GM12878 (cell line): Measurements from ENCODE around the gene CALHM2. TPM values are rescaled to one million over a fixed set of nuclear protein-coding genes. Genes with fewer than 3 reads are reported as not detected.

Source experiments
- ATAC-seq: fragments of 200-7000 bp; cut with Tn5 transposase; 3 replicates; pipeline ENCODE4 v1.9.1; 2020; ENCODE audit warnings: mild to moderate bottlenecking, moderate library complexity
- BruUV-seq: library from RNA; stranded (reverse); fragments of 400-500 nt; replicated peaks from 2 replicates; lab custom pipeline; 2021; lab: Mats Ljungman, UMichigan
- CTCF ChIA-PET: fragments of 300-600 bp; sonication (Branson Sonifier 250); formaldehyde crosslinking; extraction: SDS; loops from one replicate; lab custom pipeline; 2021; ENCODE audit warnings: inconsistent platforms; lab: Yijun Ruan, JAX
- POLR2A ChIA-PET: fragments of 350-600 bp; formaldehyde crosslinking; extraction: SDS; loops from one replicate; lab custom pipeline; 2021; ENCODE audit warnings: inconsistent platforms; lab: Charles Lee
- RAD21 ChIA-PET: fragments of 300-600 bp; sonication (Branson Sonifier 250); formaldehyde crosslinking; loops from one replicate; lab custom pipeline; 2023; ENCODE audit warnings: antibody characterized with exemption; ENCODE audit not compliant: unreplicated experiment; lab: Charles Lee
- SMC1A ChIA-PET: fragments of 300-600 bp; sonication (Branson Sonifier 250); formaldehyde crosslinking; loops from one replicate; lab custom pipeline; 2023; ENCODE audit not compliant: unreplicated experiment, uncharacterized antibody; lab: Charles Lee
- DNase-seq: peaks from one replicate; pipeline ENCODE4 v3.0.0-alpha.2; 2011; ENCODE audit warnings: low read depth, low spot score
- FAIRE-seq: peaks from 3 replicates; lab custom pipeline; 2011; peaks lifted over from hg19 to GRCh38; lab: Jason Lieb, UNC
- H2AFZ ChIP-seq: 2 replicates; pipeline ENCODE4 v1.6.0; 2011; ENCODE audit warnings: low read depth, low read length, control low read depth; ENCODE audit not compliant: control insufficient read depth
- H3K27ac ChIP-seq: 2 replicates; pipeline ENCODE4 v1.5.1; 2011; ENCODE audit warnings: control low read depth; ENCODE audit not compliant: control insufficient read depth, insufficient read depth
- H3K27me3 ChIP-seq, 2 experiments: replicated peaks in 1 of 2; 2 replicates each; pipeline versions ENCODE4 v1.6.0 to v1.6.1; 2011; ENCODE audit warnings: low read length in 1 of 2; ENCODE audit not compliant: control insufficient read depth in 2 of 2, insufficient read depth in 2 of 2
- H3K36me3 ChIP-seq, 2 experiments: 2 replicates each; pipeline ENCODE4 v1.5.1; 2011; ENCODE audit warnings: low read length in 1 of 2; ENCODE audit not compliant: control insufficient read depth in 2 of 2, insufficient read depth in 2 of 2
- H3K4me1 ChIP-seq: 2 replicates; pipeline ENCODE4 v1.6.1; 2011; ENCODE audit warnings: mild to moderate bottlenecking, low read length, moderate library complexity, mixed read lengths; ENCODE audit not compliant: control insufficient read depth, insufficient read depth
- H3K4me2 ChIP-seq: 2 replicates; pipeline ENCODE4 v1.6.0; 2011; ENCODE audit warnings: control low read depth; ENCODE audit not compliant: control insufficient read depth, insufficient read depth
- H3K4me3 ChIP-seq: fragments of 200-600 bp; sonication (generic); 2 replicates; pipeline ENCODE4 v1.5.1; 2016
- H3K79me2 ChIP-seq: 2 replicates; pipeline ENCODE4 v1.6.0; 2011; ENCODE audit warnings: low read length; ENCODE audit not compliant: control insufficient read depth, insufficient read depth
- H3K9ac ChIP-seq: 2 replicates; pipeline ENCODE4 v1.8.0; 2011; ENCODE audit warnings: low read length, control low read depth, mixed read lengths; ENCODE audit not compliant: control insufficient read depth, insufficient read depth
- H3K9me3 ChIP-seq: replicated peaks from 3 replicates; pipeline ENCODE4 v1.5.1; 2011; ENCODE audit warnings: mild to moderate bottlenecking, low read length; ENCODE audit not compliant: control insufficient read depth, insufficient read depth
- H4K20me1 ChIP-seq: 2 replicates; pipeline ENCODE4 v1.6.0; 2011; ENCODE audit not compliant: control insufficient read depth, insufficient read depth
- ATF7 ChIP-seq: fragments of 450-650 bp; IDR thresholded peaks from 2 replicates; pipeline ENCODE4 v1.6.1; 2016; ENCODE audit warnings: low read depth, mild to moderate bottlenecking
- IKZF2 ChIP-seq, 2 experiments: fragments of 450-650 bp; IDR thresholded peaks; 2 replicates each; pipeline ENCODE4 v1.6.1; 2017; ENCODE audit warnings: mild to moderate bottlenecking in 2 of 2, moderate library complexity in 2 of 2
- POLR2A ChIP-seq: IDR thresholded peaks from 2 replicates; pipeline ENCODE4 v1.6.1; 2011; ENCODE audit warnings: low read depth, mild to moderate bottlenecking, low read length
- SIN3A ChIP-seq: IDR thresholded peaks from 2 replicates; pipeline ENCODE4 v1.6.1; 2012; ENCODE audit warnings: low read depth, low read length, improper control_type of control experiment
- YBX1 ChIP-seq: fragments of 450-650 bp; IDR thresholded peaks from 2 replicates; pipeline ENCODE4 v1.6.1; 2016; ENCODE audit warnings: antibody characterized with exemption
- WGBS: methylation state at CpG from one replicate; pipeline ENCODE4 v1.1.6; 2016; ENCODE audit warnings: low lambda C conversion rate; ENCODE audit not compliant: insufficient replicate concordance, insufficient coverage; ENCODE audit errors: missing lambda C conversion rate; 5-methylcytosine and 5-hydroxymethylcytosine counted together
- in situ Hi-C: fragments of 300-500 bp; cut with MboI; formaldehyde crosslinking; loops from 9 replicates; pipeline ENCODE4 v1.14.3; 2018; ENCODE audit warnings: mixed read lengths
- intact Hi-C: fragments of 100-400 bp; cut with micrococcal nuclease; formaldehyde crosslinking; loops from one replicate; pipeline ENCODE4 v1.14.2; 2022; ENCODE audit not compliant: unreplicated experiment
- polyA plus RNA-seq, 11 experiments: library from polyadenylated mRNA; depleted of rRNA in 4 of 11; unstranded in 6 of 11; stranded (reverse) in 5 of 11; fragments of >200 nt; fragmentation: Nextera tagmentation in 4 of 11; fragmentation: Illumina TruSeq in 1 of 11; extraction: Ambion mirVana in 4 of 11; extraction: Trizol in 1 of 11; gene quantifications; 1 replicate in 1 of 11; 2 replicates in 10 of 11; pipeline versions ENCODE4 v1.2.1 to v1.2.3, GENCODE V29; 2011 to 2016; ENCODE audit warnings: inconsistent platforms in 2 of 11, missing spikeins in 2 of 11, low read depth in 1 of 11
- total RNA-seq, 4 experiments: library from RNA; depleted of rRNA in 3 of 4; stranded (reverse); fragments of >200 nt in 3 of 4; fragmentation: Illumina TruSeq in 1 of 4; extraction: Trizol in 1 of 4; gene quantifications; 2 replicates each; pipeline versions ENCODE4 v1.2.1 to v1.2.3, GENCODE V29; 2013 to 2021
- TF ChIP-seq, protein P1 (sequence below): fragments of 150-350 bp; IDR thresholded peaks from 2 replicates; pipeline ENCODE4 v1.6.1; 2014; ENCODE audit warnings: mild to moderate bottlenecking, low read depth, low read length

Gene CALHM2
- total and polyA plus RNA-seq, 10 of the 15 experiments (the other 5 are each of a cell fraction or from before 2014, with no cell fraction given), result 0.60 to 23.7 (median 9.3) TPM

GRCh38 chr10:103443475-103444185, 8.5 kb downstream of the CALHM2 start:
- Histone ChIP-seq H3K4me2 (no peak overlapping the region), H3K9me3 (no peaks in the 10 kb centered on the region), H2AFZ (no peak overlapping the region), H4K20me1 (no peaks in the 10 kb centered on the region; the same call in 1 of the 2 replicates), H3K27me3 (no peaks in the 10 kb centered on the region), H3K9ac (no peak overlapping the region), H3K4me1 (0 out of 2 replicates have a peak, but pooled peaks cover 2% of the 10 kb centered on the region), H3K36me3 (peaks cover 33 to 47% of the 10 kb centered on the region in 2 experiments), H3K27ac (no peak overlapping the region), H3K4me3 (no peak overlapping the region), H3K79me2 (peaks cover 4% of the 10 kb centered on the region; the same call in 1 of the 2 replicates)
- ATAC-seq (no peak), FAIRE-seq (no peak), DNase-seq (no peak)
- ChIA-PET RAD21 (interaction anchor here (1.2 kb wide), 1 partner anchor 33 kb away, joined by 3 read pairs; no protein-coding TSS in a partner anchor), POLR2A (no interaction called here), CTCF (interaction anchor here (1.4 to 17.8 kb wide), 2 partner anchors 26 to 34 kb away, joined by 4 to 163 read pairs; partner anchors contain the start of gene CALHM3), SMC1A (no interaction called here)
- in situ Hi-C loops, result no loop called here
- TF ChIP-seq IKZF2 (IDR thresholded peaks at IDR 0.05) (no peak), ATF7 (no peak), SIN3A (no peak), YBX1 (no peak), POLR2A (peak; percentile 61)
- TF ChIP-seq, protein P1, sequence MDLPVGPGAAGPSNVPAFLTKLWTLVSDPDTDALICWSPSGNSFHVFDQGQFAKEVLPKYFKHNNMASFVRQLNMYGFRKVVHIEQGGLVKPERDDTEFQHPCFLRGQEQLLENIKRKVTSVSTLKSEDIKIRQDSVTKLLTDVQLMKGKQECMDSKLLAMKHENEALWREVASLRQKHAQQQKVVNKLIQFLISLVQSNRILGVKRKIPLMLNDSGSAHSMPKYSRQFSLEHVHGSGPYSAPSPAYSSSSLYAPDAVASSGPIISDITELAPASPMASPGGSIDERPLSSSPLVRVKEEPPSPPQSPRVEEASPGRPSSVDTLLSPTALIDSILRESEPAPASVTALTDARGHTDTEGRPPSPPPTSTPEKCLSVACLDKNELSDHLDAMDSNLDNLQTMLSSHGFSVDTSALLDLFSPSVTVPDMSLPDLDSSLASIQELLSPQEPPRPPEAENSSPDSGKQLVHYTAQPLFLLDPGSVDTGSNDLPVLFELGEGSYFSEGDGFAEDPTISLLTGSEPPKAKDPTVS, result no peak
- intact Hi-C loops, result no loop called here
- WGBS, result 89% methylated on average over 23 of the region's 23 CpGs
- BruUV-seq, result no TSS peak
